Measurements from ENCODE around the gene RBM44.

RBM44 gene

GRCh38 chr2:237888389-237888788 is 89.8 kb downstream of the RBM44 start (continued):
- no peak for TF ChIP-seq ZNF785 (tag by site-specific recombination; IDR thresholded peaks at IDR 0.05)
- TF ChIP-seq SETDB1 (IDR thresholded peaks at IDR 0.05; ENCODE audit: insufficient read length, low read length): no peak
- TF ChIP-seq ZNF610 (tag by site-specific recombination; IDR thresholded peaks at IDR 0.05; ENCODE audit: borderline replicate concordance): no peak
- TF ChIP-seq ZNF639 (tag by site-specific recombination; IDR thresholded peaks at IDR 0.05): no peak
- TF ChIP-seq ZNF16 (tag by site-specific recombination; IDR thresholded peaks at IDR 0.05; ENCODE audit: low read depth): no peak
- TF ChIP-seq ZNF473 (tag by site-specific recombination; IDR thresholded peaks at IDR 0.05): no peak
- TF ChIP-seq SP7 (tag by site-specific recombination; IDR thresholded peaks at IDR 0.05): no peak

GRCh38 chr2:237889016-237889415 is 90.4 kb downstream of the RBM44 start:
- no peaks in the 10 kb centered on the region for H3K36me3 ChIP-seq (ENCODE audit: control insufficient read depth in 2 of 2, insufficient read depth in 1 of 2, low read length in 2 of 2)
- H3K27ac ChIP-seq (ENCODE audit: extremely low read depth, low read depth, low read length): no peak overlapping the region
- no peaks in the 10 kb centered on the region for H3K9me3 ChIP-seq (ENCODE audit: control insufficient read depth, insufficient read depth, low read depth, low read length)
- H3K4me1 ChIP-seq (ENCODE audit: control insufficient read depth, insufficient read depth, low read length): 0 out of 2 replicates have a peak, but pooled peaks cover 2% of the 10 kb centered on the region
- ChIA-PET CTCF (interaction anchor here (0.7 kb wide), 1 partner anchor 22 kb away, joined by 3 read pairs; no protein-coding TSS in a partner anchor), POLR2A (no interaction called here)
- no peak for TF ChIP-seq ZNF341 (tag by site-specific recombination; IDR thresholded peaks at IDR 0.05; ENCODE audit: low read depth)
- no peak for TF ChIP-seq ZXDB (tag by site-specific recombination; IDR thresholded peaks at IDR 0.05)
- TF ChIP-seq ZNF214 (tag by site-specific recombination; IDR thresholded peaks at IDR 0.05; ENCODE audit: borderline replicate concordance): no peak
- no peak for TF ChIP-seq YY2 (tag by site-specific recombination; IDR thresholded peaks at IDR 0.05)
- TF ChIP-seq ZNF621 (tag by site-specific recombination; IDR thresholded peaks at IDR 0.05): no peak
- no peak for TF ChIP-seq ZFHX2 (tag by site-specific recombination; conservative IDR thresholded peaks at IDR 0.05)
- no peak for TF ChIP-seq ZNF138 (tag by site-specific recombination; IDR thresholded peaks at IDR 0.05; ENCODE audit: borderline replicate concordance)
- TF ChIP-seq GLIS2 (tag by site-specific recombination; IDR thresholded peaks at IDR 0.05): no peak
- TF ChIP-seq ZNF23 (tag by site-specific recombination; IDR thresholded peaks at IDR 0.05; ENCODE audit: borderline replicate concordance): no peak
- no peak for TF ChIP-seq ZNF433 (tag by site-specific recombination; IDR thresholded peaks at IDR 0.05; ENCODE audit: low read depth)
- no peak for TF ChIP-seq ZNF404 (tag by site-specific recombination; IDR thresholded peaks at IDR 0.05)
- no peak for TF ChIP-seq SP3 (tag by site-specific recombination; IDR thresholded peaks at IDR 0.05)
- TF ChIP-seq REST (tag by site-specific recombination; IDR thresholded peaks at IDR 0.05): no peak
- TF ChIP-seq ZNF354C (tag by site-specific recombination; IDR thresholded peaks at IDR 0.05; ENCODE audit: borderline replicate concordance, low read depth): no peak
- TF ChIP-seq ZNF654 (tag by site-specific recombination; IDR thresholded peaks at IDR 0.05; ENCODE audit: low read depth): no peak
- no peak for TF ChIP-seq ZSCAN18 (tag by site-specific recombination; IDR thresholded peaks at IDR 0.05)
- no peak overlapping the region for H3K4me3 ChIP-seq (ENCODE audit: low read depth, low read length)

All from HEK293 (cell line).